SK-MEL-5 (cell line): Measurements from ENCODE around the gene RGP1. TPM values are rescaled to one million over a fixed set of nuclear protein-coding genes. Genes with fewer than 3 reads are reported as not detected.

Experiments
- DNase-seq: peaks from one replicate; pipeline ENCODE4 v3.0.0-alpha.2; 2016; ENCODE audit warnings: low read depth, low spot score
- in situ Hi-C: cut with HindIII; loops from 2 replicates; pipeline ENCODE4 v1.10.0; 2016; ENCODE audit warnings: low sequenced_read_pairs, high pct_unique_total_duplicates, low pct_unique_long_range_greater_than_20kb
- total RNA-seq: library from RNA; depleted of rRNA; stranded (reverse); fragments of >200 nt; shearing (Covaris generic); gene quantifications from 2 replicates; pipeline ENCODE4 v1.2.3, GENCODE V29; 2014

RGP1 gene
- total RNA-seq, 1 experiment from 2014 or later, result 12.2 TPM

DNA sequence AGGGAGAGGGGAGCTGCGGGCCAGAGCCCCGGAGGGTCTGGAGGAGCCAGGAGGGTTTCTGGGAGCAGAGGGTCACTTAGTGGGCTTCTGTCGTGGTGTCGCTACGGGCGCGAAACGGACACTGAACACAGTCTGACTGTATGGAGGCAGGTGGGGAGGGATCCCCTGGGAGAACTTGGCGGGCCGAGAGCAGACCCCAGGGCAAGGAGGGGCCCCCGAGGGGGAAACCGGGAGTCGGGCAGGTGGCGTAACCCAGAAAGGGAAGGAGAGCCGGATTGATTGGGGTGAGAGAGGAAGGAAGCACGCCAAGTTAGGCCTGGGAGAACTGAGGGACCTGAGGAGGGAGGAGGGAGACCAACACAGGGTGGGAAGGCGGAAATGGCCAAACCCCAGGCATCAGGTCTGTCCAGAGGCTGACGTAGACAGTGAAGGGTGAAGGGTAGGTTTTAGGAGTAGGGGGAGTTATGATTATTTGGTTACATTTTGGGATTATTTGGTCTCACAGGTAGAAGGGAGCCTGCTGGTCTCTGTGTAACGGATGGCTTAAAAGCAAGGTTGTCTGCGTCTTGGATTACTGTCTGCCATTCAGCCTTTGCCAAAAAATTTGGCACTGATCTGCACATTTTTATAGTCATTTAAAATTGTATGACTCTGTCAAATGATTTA is 8.3 kb downstream of the RGP1 start:
- in situ Hi-C loops, result no loop called here
- no peak for DNase-seq

DNA sequence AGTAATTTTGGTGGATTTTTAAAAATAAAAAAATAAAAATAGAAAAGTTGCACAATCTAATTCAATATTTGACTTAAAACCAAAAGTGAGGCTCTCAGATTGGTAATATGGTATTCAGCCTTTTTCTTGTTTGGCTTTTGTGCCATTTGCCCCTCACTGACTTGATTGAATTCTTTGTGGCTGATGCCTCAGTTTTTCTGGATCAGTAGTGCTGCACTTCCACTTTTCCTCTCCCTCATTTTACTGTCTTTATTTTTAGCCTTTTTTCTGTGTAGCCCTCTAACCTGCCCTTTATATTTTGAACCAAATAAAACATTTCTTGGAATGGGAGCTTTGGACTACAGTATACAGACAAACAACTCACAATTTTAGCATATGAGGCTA is 8.8 kb downstream of the RGP1 start:
- DNase-seq, result no peak
- in situ Hi-C loops, result no loop called here

DNA sequence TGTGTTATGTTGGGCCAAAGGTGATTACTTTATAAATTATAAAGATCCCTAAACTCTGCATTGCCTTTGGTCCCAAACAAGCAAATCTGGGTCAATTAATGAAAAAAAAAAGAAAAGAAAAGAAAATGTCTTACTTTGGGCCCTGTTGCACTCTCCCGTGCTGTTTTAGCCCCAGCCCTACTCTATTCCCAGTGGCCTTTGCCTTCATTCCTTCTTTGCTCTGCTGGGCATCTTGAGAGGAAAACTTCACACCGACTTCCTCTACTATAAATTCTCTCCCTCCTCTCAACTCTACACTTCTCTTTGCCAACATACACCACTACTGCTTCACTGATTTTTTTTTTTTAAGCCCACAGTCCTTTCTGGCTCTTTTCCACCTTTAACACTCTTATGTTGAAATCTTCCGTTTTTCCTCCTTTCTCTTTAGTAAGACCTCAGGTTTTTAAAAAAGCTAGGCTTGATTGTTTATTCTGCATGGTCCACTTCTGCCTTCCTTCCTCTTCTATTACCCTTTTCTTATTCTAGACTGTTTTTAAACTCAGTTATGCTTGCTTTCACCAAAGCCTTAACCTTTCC is 9.5 kb downstream of the RGP1 start:
- DNase-seq, result no peak
- in situ Hi-C loops, result no loop called here

DNA sequence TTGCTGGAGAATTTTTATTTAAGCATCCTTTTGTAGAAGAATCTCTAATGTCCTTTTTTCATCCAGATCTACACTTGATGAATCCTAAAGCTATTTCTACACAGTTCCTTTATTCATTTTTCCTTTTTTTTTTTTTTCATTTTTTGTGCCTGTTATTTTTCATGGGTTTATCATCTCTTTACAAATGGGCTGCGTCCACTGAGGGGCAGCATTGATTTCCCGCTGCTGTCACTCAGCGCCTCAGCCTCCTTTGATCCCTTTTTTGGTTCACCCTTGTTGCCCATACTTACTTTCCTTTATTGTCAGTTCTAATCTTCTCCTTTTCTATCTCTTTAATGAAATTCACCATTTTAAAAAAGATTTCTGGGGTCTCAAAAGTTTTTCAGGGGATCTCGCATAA is 10.7 kb downstream of the RGP1 start:
- in situ Hi-C loops, result no loop called here

DNA sequence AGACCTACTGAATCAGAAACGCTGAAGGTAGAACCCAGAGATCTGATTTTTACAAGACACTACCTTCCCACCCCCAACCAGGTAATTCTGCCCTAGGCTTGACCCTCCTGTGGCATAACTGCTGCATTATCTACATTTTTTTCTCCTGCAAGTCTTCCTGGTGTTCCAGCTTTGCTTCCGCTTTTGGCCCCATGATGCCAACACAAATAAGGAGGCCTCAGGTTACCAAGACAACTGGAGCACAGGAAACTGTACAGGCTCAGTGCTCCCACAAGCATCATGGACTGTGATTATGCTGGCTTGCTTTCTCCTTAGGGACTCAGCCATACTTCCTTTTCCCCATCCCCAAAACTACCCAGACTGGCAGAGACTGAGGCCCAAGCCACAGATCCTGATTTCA is 11.6 kb downstream of the RGP1 start:
- DNase-seq, result no peak
- in situ Hi-C loops, result no loop called here

More for the DNA sequence above, 10.7 kb downstream of the RGP1 start:
- DNase-seq, result no peak

DNA sequence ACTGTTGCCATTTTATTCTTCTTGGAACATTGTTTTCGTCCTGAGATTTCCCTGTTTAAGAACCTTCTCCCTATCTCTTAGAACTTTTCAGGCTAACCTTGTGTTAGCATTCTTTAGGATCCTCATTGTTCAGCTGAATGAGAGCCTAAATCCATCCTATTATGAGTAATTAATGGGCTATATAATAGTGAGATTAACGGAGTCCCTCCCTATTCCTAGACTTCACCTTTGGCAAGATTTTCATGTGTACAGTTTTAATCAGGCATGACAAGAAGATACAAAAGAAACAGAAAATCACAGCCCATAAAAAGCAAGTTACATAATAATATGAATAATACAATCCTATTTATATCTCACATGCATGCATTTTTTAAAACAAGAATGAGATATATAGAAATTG is 14.1 kb downstream of the RGP1 start:
- in situ Hi-C loops, result no loop called here
- no peak for DNase-seq

DNA sequence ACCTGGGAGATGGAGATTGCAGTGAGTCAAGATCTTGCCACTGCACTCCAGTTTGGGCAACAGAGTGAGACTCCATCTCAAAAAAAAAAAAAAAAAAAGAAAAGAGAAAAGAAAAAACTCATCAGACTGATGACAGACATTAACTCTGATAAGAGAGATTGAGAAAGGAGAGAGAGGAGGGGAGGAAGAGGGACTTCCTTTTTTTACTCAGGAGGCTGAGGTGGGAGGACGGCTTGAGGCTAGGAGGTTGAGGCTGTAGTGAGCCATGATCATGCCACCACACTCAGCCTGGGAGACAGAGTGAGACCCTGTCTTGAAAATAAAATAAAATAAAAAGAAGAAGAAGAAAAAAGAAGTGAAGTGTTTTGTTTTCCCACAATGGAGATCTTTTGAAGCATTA is 14.7 kb downstream of the RGP1 start:
- no peak for DNase-seq
- in situ Hi-C loops, result no loop called here

DNA sequence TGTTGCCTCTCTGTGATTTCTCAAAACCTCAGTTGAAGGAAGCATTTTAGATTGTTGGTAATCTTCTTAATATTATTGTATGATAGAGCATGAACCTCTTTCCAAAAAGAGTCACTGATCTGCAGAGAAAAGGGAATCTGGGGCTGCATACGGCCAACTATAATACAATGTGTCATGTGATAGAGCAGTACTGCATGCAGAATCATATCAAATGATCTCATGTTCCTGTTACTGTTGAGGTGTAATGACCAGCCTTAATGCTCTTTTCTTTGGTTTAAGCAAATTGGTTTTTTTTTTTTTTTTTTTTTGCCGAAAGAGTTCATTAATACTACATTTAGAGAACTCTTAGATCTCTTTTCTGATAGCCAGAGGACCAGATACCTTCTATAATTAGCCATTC is 17.9 kb downstream of the RGP1 start:
- in situ Hi-C loops, result no loop called here
- no peak for DNase-seq

DNA sequence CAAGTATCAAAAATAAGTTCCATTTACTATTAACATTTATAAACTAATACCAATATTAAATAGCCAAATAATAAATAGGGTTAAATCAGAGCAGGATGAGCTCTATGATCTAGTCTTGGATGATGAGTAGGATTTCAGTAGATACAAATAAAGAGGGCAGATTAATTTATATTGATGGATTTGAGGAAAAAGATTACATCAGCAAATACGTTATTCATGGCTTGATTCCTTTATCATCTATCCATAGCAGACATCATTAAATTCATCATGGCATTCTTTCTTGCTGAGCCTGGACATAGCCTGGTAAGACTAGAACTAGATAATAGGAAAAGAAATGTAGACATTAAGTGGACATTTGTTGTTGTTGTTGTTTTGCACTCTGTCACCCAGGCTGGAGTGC is 18.4 kb downstream of the RGP1 start:
- in situ Hi-C loops, result no loop called here
- DNase-seq, result no peak

DNA sequence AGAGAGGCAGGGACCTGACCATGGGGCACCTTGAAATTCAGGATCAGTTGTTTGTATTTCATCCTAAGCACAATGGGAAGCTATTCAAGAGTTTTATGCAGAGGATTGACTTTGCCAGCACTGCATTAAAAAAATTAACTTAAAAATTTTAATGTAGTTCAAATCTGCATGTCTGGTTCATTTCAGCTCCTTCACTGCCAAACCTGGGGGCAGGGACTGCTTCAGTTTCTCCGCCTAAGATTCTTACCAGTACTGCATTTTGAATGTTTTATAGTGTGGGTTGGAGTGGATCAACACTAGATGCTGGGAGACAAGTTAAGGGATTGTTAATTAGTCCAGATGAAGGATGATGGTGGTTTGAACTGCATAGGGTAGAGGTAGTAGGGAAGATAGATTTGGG is 20.7 kb downstream of the RGP1 start:
- no peak for DNase-seq
- in situ Hi-C loops, result no loop called here

DNA sequence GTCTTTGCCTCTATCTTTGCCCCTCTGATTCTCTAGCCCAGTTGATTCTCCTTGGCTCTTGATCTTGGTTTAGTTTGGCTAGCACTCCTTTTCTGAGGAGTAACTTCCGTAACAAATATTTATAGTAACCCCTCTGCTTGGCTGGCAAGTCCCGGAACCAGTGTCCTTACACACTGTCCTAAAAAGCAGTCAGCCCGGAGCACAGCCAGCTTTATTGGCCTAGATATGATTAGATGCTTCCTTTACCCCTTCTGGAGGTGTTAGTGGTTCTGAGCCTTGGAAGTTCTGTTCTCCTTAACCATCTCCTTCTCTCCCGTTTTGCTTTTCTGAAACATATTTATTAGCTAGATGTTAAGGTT is 22.0 kb downstream of the RGP1 start:
- in situ Hi-C loops, result no loop called here
- DNase-seq, result no peak

DNA sequence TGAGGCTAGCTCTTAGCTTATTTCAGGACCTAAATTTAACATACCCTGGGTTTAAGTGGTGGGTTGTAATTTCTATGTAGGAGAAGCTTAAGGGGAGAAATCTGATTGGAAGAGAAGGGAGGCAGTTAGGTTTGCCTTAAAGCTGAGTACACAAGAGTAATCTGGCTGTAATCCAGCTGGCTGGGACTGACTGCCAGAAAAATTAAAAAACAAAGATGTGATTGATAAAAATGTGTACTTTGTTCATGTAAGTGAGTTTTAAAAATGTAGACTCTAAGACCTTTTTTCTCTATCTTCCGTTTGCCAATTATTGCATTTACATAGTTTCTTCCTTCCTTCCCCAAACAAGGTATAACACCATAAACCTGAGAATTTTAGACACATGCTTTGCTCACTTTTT is 22.4 kb downstream of the RGP1 start:
- DNase-seq, result peak; percentile 27
- in situ Hi-C loops, result no loop called here

DNA sequence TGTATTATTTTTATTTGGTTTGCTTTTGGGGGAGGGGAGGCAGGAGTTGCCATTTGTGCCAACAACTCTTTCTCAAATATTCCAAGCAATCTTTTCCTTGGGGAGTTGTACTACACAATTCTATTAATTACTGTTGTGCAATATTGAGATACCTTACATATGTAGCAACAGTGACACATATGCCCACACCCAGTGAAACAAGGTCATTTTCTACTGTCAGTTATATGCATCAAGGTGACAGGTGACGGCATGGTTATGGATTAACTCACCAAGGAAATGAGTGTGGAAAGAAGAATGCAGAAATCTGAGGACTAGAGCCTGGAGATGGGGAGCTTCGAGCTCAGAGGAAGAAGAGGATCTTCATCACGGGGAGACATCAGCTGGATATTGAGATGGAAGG is 22.9 kb downstream of the RGP1 start:
- in situ Hi-C loops, result no loop called here
- no peak for DNase-seq

DNA sequence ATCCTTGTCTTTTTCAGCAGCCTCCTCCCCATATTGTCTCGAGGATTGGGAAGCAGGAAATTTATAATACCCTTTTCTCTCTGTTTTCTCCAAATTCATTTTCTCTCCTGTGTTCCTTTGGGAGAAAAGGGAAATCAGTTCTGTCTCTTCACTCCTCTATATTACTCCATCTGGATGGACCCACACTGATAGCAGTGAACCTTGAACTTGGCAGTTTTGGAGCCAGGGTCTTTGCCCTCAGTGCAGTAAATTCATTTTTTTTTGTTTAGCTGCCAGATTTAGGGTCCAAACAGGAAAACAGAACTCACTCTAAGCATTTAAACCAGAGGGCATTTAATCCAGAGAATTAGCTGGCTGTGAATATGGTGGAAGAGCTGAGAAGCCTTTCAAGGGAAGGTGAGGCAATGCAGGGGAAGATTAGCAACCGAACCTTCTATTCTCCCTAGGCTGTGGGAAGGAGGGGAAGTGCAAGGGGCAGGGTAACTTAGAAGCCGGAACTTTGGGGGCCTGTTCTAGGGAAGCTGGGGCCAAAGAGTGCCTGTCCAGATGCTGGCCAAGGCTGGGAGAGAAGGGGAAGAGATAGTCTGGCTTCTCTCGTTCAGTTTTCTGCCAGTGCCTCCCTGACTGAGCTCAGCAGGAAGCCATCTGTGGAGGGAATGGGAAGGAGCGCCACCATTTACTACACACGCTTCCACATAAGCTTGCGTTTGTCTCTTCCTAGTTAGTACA is 26.0 kb downstream of the RGP1 start:
- in situ Hi-C loops, result no loop called here

DNA sequence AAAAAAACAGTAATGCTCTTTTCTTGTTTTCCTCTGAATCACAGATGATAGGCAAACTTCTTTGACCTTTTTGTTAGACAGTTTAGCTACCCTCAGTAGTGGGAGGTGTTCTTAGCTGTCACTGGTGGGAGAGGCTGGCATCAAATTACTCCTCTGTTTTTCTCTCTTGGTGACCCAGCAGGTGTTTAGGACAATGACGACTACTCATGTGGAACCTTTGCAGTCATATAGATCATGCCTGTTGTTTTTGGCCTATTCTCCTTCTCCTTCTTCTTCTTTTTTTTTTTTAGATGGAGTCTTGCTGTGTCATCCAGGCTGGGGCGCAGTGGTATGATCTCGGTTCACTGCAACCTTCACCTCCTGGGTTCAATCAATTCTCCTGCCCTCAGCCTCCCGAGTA is 26.9 kb downstream of the RGP1 start:
- no peak for DNase-seq
- in situ Hi-C loops, result no loop called here

More for the DNA sequence above, 26.0 kb downstream of the RGP1 start:
- DNase-seq, result no peak

DNA sequence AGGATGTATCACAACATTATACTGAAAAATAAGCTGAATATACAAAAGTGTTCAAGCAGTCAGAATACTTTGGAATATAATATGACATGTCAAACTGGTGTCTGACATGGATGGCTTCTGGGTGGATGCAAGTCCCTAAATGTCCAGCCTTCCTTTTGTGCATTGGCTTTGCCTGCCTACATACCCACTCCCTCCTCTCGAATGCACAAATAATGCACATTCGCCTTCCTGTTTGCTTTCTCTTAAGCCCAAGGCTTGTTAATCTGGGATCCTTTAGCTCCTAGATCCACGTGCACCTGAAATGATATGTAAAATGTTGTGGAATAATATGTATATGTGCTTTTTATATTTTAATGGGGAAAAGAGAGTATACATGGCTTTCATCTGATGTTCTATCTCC is 29.4 kb downstream of the RGP1 start:
- in situ Hi-C loops, result no loop called here
- no peak for DNase-seq

DNA sequence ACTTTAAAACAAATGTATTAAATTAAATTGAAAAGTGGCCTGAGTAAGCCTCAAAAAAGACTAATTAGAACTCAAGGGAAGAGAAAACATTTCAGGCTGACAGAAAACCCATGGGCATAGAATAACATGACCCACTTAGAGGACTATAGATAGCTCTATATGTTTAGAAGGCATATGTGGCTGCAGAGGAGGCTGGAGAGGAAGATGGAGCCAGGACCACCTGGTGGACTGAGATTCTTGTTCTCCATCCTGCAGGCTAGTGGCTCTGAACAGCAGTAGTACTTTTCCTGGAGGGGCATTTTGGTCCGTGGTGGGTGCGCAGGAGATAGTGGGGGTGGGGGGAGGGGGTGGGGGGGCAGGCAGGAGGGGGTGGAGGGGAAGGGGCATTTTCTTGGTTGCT is 32.0 kb downstream of the RGP1 start:
- in situ Hi-C loops, result no loop called here
- DNase-seq, result no peak

DNA sequence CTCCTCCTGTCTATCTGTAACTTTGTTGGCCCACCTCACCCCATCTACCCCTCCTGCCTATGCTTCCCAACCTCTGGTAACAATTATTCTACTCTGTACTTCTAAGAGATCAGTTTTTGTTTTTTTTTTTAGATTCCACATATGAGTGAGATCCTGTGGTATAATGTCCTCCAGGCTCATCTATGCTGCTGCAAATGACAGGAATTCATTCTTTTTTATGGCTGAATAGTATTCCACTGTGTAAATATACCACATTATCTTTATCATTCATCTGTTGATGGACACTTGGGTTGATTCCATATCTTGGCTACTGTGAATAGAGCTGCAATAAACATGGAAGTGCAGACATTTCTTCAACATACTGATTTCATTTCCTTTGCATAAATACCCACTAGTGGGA is 34.3 kb downstream of the RGP1 start:
- in situ Hi-C loops, result no loop called here
- DNase-seq, result no peak

DNA sequence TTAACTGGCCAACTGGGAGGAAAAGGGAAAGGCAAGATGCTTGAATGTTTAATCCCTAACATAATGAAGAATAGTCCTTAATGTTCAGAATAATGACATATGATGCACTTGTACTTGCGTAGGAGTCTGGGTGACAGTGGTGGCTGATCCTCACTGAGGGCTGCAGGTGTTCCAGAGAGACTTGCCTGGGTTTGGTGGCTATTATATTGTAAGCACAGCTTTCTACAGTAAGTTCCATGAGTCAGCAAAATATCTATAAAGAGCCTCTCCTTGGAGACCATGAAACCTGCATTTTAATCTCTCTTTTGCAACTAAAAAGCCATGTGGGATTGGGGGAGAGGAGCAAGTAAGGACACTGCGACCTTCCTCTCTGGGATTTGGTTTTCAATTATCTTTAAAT is 40.5 kb downstream of the RGP1 start:
- in situ Hi-C loops, result no loop called here

More for the DNA sequence above, 40.5 kb downstream of the RGP1 start:
- no peak for DNase-seq
